Activated naive CD4-positive, alpha-beta T cell treated with anti-CD3 and anti-CD28 coated beads, Interleukin-2, amount 50 U/mL, for 72 hours (primary cell): Measurements from ENCODE around the gene TOP2A. TPM values are rescaled to one million over a fixed set of nuclear protein-coding genes. Genes with fewer than 3 reads are reported as not detected.
A peak's percentile ranks its signal among the peaks of the same experiment; 100 is the strongest.

Experiments used
- ATAC-seq, 2 donors: fragments of 150-1000 bp; cut with Tn5 transposase; 2 replicates each; pipeline ENCODE4 v1.10.0; 2021; ENCODE audit warnings: mild to moderate bottlenecking in 2 of 2, moderate library complexity in 2 of 2
- DNase-seq, 2 donors: peaks; one replicate each; pipeline ENCODE4 v3.0.0; 2021 to 2022; ENCODE audit warnings: low spot score in 2 of 2
- H3K27ac Mint-ChIP-seq, 2 donors: one replicate each; pipeline ENCODE4 v1.8.0; 2022; ENCODE audit warnings: mild to moderate bottlenecking in 2 of 2, mixed read lengths in 2 of 2
- H3K36me3 Mint-ChIP-seq, 2 donors: one replicate each; pipeline ENCODE4 v1.8.0; 2022; ENCODE audit warnings: mixed read lengths in 2 of 2
- H3K9me3 Mint-ChIP-seq, 2 donors: one replicate each; pipeline ENCODE4 v1.8.0; 2022; ENCODE audit warnings: mixed read lengths in 2 of 2
- total RNA-seq, 2 donors: library from RNA; stranded (reverse); gene quantifications; one replicate each; pipeline ENCODE4 v1.2.3, GENCODE V29; 2022

TOP2A gene
- total RNA-seq, 2 donors from 2014 or later: 283 to 508 TPM

DNA sequence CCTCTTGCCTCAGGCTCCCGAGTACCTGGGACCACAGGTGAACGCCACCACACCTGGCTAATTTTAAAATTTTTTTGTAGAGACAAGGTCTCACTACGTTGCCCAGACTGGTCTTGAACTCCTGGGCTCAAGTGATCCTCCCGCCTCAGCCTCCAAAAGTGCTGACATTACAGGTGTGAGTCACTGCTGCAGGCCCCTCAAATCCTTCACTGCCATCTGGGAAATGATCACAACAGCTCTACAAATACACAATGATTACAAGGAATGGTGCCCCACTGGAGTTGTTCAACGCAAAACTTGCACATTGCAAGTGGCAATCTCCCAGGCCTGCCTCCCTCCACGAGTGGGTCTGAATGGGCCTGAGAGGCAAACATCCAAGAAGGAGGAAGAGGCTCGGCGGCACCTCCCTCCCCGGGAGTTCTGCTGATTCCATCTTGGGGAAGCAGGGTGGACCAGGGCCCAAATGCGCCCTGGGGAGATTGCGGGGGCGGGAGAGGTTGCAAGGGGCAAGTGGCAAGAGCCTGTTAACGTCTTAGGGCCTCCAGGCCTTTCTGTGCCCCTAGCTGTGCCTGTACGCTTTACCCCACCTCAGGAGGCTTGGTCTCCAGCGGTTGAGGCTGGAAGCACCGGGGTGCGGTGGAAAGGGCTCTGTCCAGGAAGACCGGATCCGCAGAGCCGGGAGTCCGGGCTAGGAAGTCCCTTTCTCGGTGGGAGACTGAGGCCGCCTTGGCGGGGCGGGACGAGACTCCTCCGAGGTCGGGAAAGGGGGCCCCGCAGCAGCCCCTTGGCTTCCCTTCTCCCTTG, 24.9 kb upstream of the TOP2A start:
- Mint-ChIP-seq H3K9me3 (no peaks in the 10 kb centered on the region), H3K27ac (no peak overlapping the region), H3K36me3 (no peaks in the 10 kb centered on the region)
- DNase-seq: no peak
- no peak for ATAC-seq

DNA sequence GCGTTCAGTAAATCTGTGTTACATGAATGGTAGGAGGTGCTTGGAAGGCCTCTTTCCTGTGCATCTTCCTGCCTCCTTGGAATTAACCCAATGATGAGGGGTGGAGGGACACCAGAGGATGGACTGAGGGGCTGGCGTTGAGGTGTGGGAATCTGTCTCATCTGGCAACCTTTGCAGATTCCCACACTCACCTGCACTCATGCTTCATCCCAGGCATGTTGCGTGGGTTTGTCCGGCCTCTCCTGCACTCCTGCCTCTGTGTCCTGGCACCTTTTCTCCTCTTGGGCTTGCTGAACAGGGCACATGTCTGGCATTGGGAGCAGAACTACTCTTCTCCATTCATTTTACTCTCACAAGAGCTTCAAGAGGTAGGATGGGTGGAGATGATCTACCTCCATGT, 22.5 kb upstream of the TOP2A start:
- no peak overlapping the region for H3K27ac Mint-ChIP-seq
- no peak for DNase-seq
- no peaks in the 10 kb centered on the region for H3K36me3 Mint-ChIP-seq
- no peak for ATAC-seq
- H3K9me3 Mint-ChIP-seq: no peaks in the 10 kb centered on the region

GRCh38 chr17:40437095-40437732, 19.5 kb upstream of the TOP2A start:
- no peaks in the 10 kb centered on the region for H3K36me3 Mint-ChIP-seq
- no peaks in the 10 kb centered on the region for H3K9me3 Mint-ChIP-seq
- DNase-seq: no peak
- ATAC-seq: no peak
- H3K27ac Mint-ChIP-seq: no peak overlapping the region

- Mint-ChIP-seq H3K9me3 (no peaks in the 10 kb centered on the region), H3K36me3 (no peaks in the 10 kb centered on the region), H3K27ac (no peak overlapping the region)
- no peak for DNase-seq
- no peak for ATAC-seq
These were observed 18.9 kb upstream of the TOP2A start for GRCh38 chr17:40436636-40437035.

DNA sequence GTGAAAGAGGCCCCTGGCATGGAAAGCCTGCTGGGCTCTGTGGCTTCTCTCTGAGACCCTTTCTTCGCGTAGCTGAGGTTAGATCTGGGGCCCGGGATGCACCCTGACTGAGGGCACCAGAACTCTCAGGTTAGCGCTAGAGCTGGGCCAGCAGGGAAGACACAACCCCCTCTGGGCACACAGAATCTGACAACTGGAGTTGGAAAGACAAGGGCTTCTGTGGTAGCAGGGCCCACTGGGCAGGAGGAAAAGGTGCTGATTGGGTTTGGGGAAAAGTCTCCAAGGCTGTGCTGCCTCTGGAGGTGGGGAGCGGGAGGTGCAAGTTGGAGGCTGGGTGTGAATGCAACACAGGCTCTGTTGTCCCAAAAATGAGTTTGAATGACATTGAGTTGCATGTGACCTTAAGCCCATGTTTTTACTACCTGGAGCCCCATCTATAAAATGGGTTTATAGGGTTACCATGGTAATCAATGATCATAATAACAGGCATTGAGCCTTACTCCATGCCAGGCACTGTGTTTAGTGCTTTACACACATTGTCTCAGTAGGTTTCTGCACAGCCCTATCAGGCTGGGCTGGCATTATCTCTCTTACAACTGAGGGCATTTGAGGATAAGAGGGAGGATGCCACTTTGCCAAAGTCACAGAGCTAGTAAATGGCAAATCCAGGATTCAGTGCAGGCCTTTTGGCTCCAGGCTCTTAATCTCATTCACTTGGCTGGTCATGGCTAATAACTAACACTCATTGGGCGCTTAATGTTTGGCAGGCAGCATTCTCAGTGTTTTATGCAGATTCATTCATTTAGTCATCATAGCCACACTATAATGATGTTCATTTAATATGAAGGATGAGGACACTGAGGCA, 16.1 kb upstream of the TOP2A start:
- no peaks in the 10 kb centered on the region for H3K36me3 Mint-ChIP-seq
- DNase-seq (no peak), ATAC-seq (peak; percentile 34 to 64)
- H3K27ac Mint-ChIP-seq: no peak overlapping the region
- no peaks in the 10 kb centered on the region for H3K9me3 Mint-ChIP-seq

- Mint-ChIP-seq H3K9me3 (no peaks in the 10 kb centered on the region), H3K36me3 (no peaks in the 10 kb centered on the region), H3K27ac (peak overlapping the region in 1 of 2 donors; percentile 6)
- DNase-seq (no peak), ATAC-seq (peak in 1 of 2 donors; percentile 20)
These were observed 15.3 kb upstream of the TOP2A start for GRCh38 chr17:40432864-40433528.

DNA sequence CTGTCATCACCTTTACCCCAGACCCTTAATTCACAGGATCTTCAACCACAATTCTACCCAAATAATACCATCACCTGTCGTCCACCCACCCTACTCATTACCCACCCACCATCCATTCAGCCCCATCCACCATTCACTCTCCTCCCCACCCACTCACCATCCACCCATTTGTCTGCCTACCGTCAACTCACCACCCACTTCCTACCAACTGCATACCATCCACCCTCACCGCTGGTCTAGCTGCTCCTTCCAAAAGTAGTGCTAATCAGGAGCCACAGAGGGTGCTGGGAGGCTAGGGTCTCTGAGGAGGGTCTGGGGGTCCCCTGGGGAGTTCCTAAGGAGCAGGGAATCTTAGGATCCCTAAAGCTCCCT, 13.5 kb upstream of the TOP2A start:
- Mint-ChIP-seq H3K36me3 (no peaks in the 10 kb centered on the region), H3K27ac (no peak overlapping the region), H3K9me3 (no peaks in the 10 kb centered on the region)
- DNase-seq (no peak), ATAC-seq (no peak)

DNA sequence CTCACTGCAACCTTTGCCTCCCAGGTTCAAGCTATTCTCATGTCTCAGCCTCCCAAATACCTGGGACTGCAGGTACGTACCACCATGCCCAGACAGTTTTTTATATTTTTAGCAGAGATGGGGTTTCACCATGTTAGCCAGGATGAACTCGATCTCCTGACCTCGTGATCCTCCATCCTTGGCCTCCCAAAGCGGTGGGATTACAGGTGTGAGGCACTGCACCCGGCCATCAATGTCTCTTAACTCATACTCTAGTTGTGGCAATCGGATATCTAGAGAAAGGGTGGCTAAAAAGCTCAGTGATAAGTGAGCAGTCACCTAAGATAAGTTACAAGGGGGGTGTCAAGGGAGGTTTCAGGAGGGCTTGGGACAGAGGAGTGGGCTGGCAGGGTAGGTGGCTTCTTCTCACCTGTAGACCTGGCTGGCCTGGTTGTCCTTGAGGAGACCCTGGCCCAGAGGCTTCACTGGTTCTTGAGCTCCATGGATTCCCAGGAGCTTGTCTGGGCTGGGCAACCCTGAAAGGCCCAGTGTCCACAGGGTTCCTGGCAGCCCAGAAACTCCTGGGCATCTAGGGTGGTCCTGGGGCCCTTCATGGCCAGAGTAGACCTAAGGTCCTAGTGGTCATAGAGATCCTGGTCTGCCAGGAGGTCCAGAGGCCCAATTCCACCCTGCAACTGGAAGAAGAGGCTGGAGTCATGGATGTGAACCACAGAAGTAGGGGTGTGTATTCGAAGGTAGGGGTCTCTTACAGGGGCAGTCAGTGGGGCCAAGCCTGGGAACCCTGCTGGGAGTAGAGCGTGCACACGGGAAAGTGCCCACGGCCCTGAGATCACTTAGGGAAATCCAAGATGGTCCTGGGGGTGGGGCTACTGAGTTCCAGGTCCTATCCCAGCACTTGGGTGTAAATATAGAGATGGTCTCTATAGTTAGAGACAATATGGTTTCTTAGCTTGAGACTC, 12.9 kb upstream of the TOP2A start:
- ATAC-seq: no peak
- H3K9me3 Mint-ChIP-seq: no peaks in the 10 kb centered on the region

DNA sequence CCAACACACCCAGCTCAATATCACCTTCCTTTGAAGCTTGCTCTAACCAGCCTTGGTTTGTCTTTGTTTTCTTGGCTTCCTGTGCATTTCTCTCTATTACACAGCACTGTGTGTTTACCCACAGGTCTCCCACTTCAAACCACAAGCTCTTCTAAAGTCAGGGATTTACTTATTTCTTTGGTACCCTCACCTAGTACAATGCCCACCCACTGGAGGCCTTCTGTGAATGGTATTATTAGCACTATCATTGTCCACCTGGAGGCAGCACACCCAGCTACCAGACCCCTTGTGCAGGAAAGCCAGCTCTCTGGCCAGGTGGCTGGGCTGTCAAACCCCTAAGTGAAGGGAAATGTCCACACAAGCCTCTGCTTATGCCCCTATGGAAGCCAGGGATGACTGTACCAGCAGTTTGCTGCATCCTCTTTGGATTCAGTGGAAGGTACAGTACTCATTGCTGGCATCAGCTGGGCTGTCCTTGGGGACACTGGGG, 9.4 kb upstream of the TOP2A start:
- peak overlapping the region in 1 of 2 donors; percentile 23 for H3K27ac Mint-ChIP-seq
- H3K9me3 Mint-ChIP-seq: no peaks in the 10 kb centered on the region
- H3K36me3 Mint-ChIP-seq: no peaks in the 10 kb centered on the region
- DNase-seq: no peak
- ATAC-seq: peak; percentile 82 to 96

More for the DNA sequence above, 12.9 kb upstream of the TOP2A start:
- DNase-seq: no peak
- Mint-ChIP-seq H3K27ac (no peak overlapping the region), H3K36me3 (no peaks in the 10 kb centered on the region)

GRCh38 chr17:40425741-40426140, 8.0 kb upstream of the TOP2A start:
- no peaks in the 10 kb centered on the region for H3K9me3 Mint-ChIP-seq
- ATAC-seq (no peak), DNase-seq (no peak)
- H3K27ac Mint-ChIP-seq: no peak overlapping the region
- no peaks in the 10 kb centered on the region for H3K36me3 Mint-ChIP-seq

GRCh38 chr17:40422990-40423633, 5.4 kb upstream of the TOP2A start:
- no peak overlapping the region for H3K27ac Mint-ChIP-seq
- DNase-seq: no peak

DNA sequence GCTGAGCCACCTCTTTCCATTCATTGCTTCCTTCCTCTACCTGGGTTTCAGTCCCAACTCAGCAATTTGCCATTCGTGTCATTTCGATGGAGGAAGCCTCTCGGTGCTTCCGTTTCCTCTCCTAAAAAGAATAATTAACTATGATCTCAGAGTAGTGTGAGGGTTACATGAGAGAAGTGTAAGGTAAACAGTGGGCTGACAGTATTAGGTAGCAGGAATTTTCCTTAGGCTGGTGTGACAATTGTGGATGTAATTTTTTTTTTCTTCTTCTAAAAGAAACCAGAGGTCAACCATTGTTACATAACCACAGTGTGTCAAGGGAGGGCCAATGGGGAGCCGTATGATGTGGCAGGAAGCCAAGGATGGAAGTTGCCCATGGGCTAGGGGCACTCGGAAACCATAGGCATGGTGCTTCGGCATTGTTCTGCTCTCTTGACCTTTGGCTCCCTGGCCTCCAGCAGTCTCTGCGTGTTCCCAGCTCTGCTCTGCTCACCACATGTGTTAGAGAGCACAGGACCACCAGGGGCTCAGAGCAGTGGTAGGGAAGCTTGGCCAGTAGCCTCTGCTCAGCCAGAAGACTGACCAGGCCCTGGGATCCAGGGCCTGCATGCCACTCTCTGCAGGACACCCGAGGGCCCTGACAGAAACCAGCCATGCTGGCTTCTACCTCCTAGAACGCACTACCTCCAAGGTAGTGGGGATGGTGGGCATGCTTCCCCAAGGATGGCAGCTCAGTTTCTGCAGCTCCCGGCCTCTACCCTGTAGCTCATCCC, 2.0 kb upstream of the TOP2A start:
- ATAC-seq (no peak), DNase-seq (no peak)
- Mint-ChIP-seq H3K27ac (peak overlapping the region; percentile 50 to 61), H3K36me3 (peaks cover 24 to 25% of the 10 kb centered on the region in 2 donors), H3K9me3 (no peaks in the 10 kb centered on the region)

More at GRCh38 chr17:40422990-40423633, 5.4 kb upstream of the TOP2A start:
- Mint-ChIP-seq H3K9me3 (no peaks in the 10 kb centered on the region), H3K36me3 (peaks cover 0 to 2% of the 10 kb centered on the region in 2 donors)
- ATAC-seq: no peak

GRCh38 chr17:40418428-40418706, 671 bp upstream of the TOP2A start:
- H3K9me3 Mint-ChIP-seq: no peaks in the 10 kb centered on the region
- DNase-seq: no peak
- no peak for ATAC-seq
- H3K36me3 Mint-ChIP-seq: peaks cover 25% of the 10 kb centered on the region in 2 donors
- peak overlapping the region; percentile 90 to 96 for H3K27ac Mint-ChIP-seq

GRCh38 chr17:40417258-40417608, 463 bp downstream of the TOP2A start:
- DNase-seq (no peak), ATAC-seq (peak in 1 of 2 donors; percentile 38)
- H3K9me3 Mint-ChIP-seq: no peaks in the 10 kb centered on the region
- peaks cover 26 to 34% of the 10 kb centered on the region in 2 donors for H3K36me3 Mint-ChIP-seq
- H3K27ac Mint-ChIP-seq: peak overlapping the region; percentile 90

GRCh38 chr17:40416671-40417070, 1.0 kb downstream of the TOP2A start:
- DNase-seq (no peak), ATAC-seq (no peak)
- H3K27ac Mint-ChIP-seq: peak overlapping the region in 1 of 2 donors; percentile 90
- H3K9me3 Mint-ChIP-seq: no peaks in the 10 kb centered on the region
- peaks cover 31 to 40% of the 10 kb centered on the region in 2 donors for H3K36me3 Mint-ChIP-seq
